GM21723 (cell line): Measurements from ENCODE around the gene ZNF485.

Experiments used
- ATAC-seq: cut with Tn5 transposase; IDR thresholded peaks from one replicate; pipeline ENCODE4 v1.9.1; 2021; ENCODE audit warnings: mild to moderate bottlenecking, moderate library complexity; ENCODE audit not compliant: unreplicated experiment

The ZNF485 gene

DNA sequence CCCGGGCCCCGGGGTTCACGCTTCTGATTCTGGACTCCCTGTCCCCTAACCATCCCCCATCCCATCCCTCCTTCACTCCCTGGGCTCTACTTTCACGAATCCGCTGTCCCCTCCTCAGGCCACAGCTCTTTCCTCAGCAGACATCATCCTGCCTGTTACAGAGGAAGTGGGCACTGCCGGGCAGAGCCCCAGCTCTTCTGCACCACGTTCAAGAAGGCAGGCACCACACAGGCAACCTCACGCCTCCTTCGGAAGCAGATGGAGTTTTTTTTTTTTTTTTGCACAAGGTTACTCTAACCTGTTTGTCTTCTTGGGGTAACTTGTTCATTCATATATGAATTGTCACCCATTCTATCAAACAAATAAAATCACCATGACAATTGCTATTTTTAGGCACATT, 60.3 kb downstream of the ZNF485 start:
- no peak for ATAC-seq

DNA sequence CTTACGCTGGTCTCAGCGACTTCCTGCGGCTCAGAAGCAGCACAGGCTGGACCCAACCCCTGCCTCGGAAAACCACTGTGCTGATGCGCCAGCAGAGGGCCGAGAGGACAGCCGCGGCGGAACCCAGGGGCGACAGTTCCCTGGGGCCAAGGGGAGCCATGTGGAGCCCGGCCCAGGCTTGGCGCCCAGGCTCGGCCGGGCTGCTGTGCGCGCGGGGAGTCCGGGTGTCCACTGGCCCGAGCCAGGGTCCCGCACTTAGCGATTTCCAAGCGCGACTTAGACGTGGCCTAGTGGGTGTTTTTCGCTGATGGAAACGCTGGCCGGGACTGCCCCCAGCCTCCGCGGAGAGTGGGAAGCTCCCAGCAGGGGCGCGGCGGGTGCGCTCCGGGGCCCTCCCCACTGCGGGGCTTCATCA, 61.1 kb downstream of the ZNF485 start:
- no peak for ATAC-seq
